Coronary artery (tissue), 2 donors: ENCODE results near the gene KCNG2.

Source experiments
- DNase-seq: peaks from one replicate; pipeline ENCODE4 v3.0.0-alpha.2; 2017; ENCODE audit warnings: low spot score
- H3K27ac ChIP-seq, 2 donors: fragments of 200-600 bp; sonication (generic); one replicate each; pipeline ENCODE4 v1.5.1; 2016 to 2019
- H3K4me3 ChIP-seq: fragments of 200-600 bp; sonication (generic); 2 replicates; pipeline ENCODE4 v1.5.1; 2016; ENCODE audit warnings: mild to moderate bottlenecking, moderate library complexity
- TF ChIP-seq, protein P1 (sequence below): fragments of 200-600 bp; sonication (generic); IDR thresholded peaks from one replicate; pipeline ENCODE4 v1.5.1; 2019; ENCODE audit warnings: antibody characterized with exemption

Gene KCNG2

DNA sequence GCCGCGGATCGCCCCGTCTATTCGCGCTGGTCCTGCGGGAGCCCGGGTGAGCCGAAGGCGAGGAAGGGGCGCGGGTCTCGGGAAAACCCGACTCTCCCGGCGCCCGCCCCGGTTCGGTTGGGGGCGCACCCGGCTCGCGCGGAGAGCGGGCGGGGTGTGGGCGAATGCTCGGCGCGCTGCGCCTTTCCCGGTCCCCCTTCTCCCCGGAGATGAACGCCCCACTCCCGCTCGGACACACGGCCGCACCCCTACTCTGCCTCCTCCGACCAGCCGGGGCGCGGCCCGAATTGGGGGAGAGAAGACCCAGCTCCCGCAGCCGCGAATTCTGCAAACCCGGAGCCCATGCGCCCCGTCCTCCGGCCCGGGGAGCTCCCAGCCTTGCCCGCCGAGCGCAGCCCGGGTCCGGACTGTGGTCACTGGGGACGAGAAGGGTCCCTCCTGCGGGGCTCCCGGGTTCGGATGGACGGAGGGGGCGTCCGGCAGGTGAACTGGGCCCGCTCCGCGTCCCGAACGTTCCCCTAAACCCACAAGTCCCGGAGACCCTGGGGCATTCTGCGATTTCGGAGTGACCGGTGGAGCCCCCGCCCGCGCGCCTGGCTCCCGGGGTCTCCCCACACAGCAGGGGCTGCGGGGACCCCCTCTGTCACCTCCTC lies 734 bp downstream of the KCNG2 start:
- no peak for DNase-seq
- TF ChIP-seq, protein P1, sequence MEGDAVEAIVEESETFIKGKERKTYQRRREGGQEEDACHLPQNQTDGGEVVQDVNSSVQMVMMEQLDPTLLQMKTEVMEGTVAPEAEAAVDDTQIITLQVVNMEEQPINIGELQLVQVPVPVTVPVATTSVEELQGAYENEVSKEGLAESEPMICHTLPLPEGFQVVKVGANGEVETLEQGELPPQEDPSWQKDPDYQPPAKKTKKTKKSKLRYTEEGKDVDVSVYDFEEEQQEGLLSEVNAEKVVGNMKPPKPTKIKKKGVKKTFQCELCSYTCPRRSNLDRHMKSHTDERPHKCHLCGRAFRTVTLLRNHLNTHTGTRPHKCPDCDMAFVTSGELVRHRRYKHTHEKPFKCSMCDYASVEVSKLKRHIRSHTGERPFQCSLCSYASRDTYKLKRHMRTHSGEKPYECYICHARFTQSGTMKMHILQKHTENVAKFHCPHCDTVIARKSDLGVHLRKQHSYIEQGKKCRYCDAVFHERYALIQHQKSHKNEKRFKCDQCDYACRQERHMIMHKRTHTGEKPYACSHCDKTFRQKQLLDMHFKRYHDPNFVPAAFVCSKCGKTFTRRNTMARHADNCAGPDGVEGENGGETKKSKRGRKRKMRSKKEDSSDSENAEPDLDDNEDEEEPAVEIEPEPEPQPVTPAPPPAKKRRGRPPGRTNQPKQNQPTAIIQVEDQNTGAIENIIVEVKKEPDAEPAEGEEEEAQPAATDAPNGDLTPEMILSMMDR, result no peak
- no peak overlapping the region for H3K27ac ChIP-seq
- H3K4me3 ChIP-seq, result peak overlapping the region; percentile 65

DNA sequence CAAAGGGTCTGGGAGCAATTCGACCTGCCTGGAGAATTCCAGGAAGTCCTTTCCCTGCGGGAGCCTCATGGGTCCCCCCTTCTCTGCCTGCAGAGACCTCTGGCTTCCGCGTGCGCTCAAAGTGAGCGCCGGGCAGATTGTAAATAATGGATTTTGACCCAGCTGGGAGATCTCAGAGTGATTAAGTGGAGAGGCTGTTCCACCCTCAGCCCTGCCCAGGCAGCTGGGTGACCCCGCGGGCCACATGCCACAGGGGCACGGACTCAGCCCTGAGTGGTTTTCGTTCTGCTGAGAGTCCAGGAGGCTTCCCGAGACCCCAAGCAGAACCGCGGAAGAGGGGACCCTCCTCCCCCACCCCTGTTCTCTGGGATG lies 1.2 kb downstream of the KCNG2 start:
- H3K4me3 ChIP-seq, result peak overlapping the region; percentile 65
- TF ChIP-seq, protein P1, result no peak
- no peak overlapping the region for H3K27ac ChIP-seq
- DNase-seq, result no peak

DNA sequence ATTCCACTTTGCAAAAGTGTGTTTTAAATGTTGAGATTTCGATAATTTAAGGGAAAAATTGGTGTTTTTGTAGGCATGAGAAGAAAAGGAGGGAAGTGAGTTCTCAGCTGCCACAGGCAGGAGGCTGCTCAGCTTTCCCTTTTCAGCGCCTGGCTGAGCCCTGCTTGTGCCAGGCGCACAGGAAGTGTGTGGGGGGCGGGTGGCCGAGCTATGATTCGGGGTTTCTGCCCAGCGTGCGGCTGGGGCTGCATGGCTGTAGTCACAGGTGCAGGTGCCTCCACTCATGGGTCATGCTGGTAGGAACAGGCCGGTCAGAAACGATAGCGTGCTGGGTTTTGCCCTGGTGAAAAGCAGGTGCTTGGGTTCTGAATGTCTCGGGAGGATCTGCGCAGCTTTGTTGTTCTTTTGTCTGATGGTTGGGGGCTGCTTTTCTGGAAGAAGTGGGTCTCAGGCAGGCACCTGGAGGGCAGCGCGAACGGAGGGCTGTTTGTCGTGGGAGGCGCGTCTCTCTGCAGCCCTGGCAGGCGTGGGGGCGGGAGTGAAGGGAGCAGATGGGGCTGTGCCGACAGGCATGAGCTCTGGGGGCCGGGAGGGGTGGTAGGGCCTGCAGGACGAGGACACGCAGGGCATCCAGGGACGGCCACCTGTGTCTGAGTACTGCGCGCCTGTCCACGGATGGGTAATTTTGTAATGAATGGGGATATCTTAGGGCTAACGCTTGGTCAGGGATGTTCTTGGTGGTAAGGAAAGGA lies 2.1 kb downstream of the KCNG2 start:
- DNase-seq, result no peak
- no peak overlapping the region for H3K4me3 ChIP-seq
- no peak overlapping the region for H3K27ac ChIP-seq
- TF ChIP-seq, protein P1, result no peak

DNA sequence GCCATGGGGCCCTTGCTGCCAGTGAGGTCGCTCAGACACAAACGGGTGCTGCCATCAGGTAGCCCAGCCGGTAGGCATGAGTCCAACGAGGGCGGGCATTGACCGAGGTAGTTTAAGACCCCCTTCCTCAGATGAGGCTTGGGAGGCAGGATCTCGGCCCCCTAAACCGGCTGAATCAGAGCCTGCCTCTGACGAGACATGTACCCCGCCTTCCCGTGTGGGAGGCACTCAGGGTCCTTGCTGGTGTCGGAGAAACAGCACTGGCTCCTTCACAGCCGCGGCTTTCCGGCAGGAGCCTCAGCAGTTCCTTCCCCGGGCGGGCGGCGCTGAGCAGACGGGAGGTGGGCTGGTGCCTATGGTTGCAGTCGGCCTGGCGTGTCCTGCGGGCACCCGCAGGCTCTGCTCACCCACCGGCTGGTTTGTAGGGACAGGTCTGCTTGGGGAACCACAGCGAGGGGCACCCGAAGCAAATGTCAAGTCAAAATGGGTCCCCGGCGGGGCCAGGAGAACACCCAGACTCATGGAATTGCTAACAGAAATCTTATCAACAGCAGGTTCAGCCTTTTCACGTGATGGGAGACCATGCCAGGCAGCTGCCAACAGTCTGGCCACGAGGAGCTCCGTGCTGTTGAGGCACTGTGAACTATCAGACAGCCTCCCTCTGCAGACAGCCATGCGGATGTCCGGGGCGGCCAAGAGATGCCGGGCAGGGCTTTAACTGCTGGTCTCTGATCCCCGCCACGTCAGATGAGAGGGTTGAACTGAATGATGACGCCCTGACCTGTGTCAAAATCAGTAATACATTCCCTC lies 2.8 kb downstream of the KCNG2 start:
- Histone ChIP-seq H3K4me3 (no peak overlapping the region), H3K27ac (no peak overlapping the region)
- DNase-seq, result no peak
- TF ChIP-seq, protein P1, result no peak

DNA sequence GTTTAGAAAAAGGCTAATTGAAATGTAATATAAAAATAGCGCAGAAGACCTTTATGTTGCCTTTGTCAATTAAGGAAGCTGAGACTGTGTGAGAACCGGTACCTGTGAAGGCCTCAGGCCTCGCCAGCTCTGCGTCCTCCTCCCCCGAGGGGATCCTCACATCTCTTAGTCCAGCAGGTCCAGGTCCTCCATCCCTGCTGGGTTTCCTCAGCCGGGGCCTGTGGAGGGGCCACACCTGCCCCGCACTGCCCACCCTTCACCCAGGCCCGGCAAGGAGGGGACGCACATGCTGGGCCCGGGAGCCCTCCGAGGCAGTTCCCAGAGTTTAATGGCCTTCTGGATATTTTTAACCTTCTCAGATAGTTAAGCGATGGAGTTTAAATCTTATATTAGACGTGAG lies 3.5 kb downstream of the KCNG2 start:
- TF ChIP-seq, protein P1, result no peak
- DNase-seq, result no peak

DNA sequence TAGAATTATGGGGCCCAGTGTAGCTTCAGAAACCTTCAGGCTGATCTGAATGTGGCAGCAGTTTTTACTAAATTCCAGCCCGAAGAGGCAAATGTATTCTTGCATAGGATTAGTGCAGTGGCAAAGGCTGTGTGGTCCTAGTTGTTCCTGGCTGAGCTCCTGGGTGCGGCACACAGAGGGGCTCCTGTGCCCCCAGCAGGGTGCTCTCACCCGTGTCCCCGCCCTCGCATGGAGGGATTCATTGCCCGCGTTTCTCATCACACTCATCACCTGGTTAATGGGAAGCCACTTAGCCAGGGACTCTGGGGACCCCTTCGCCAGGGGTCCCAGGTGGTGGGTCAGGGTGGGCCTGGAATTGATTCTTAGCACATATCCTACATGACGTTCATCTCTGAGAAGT lies 3.9 kb downstream of the KCNG2 start:
- DNase-seq, result no peak
- TF ChIP-seq, protein P1, result no peak

More for the DNA sequence above, 3.5 kb downstream of the KCNG2 start:
- no peak overlapping the region for H3K4me3 ChIP-seq
- no peak overlapping the region for H3K27ac ChIP-seq

More for the DNA sequence above, 3.9 kb downstream of the KCNG2 start:
- no peak overlapping the region for H3K4me3 ChIP-seq
- H3K27ac ChIP-seq, result no peak overlapping the region
